ENCODE results near the gene FIGNL2.

FIGNL2 gene

GRCh38 chr12:51827925-51828818 lies 20.3 kb downstream of the FIGNL2 start:
- peaks cover 16% of the 10 kb centered on the region for H3K27me3 Mint-ChIP-seq (ENCODE audit: low read depth)
- no peak overlapping the region for H3K4me3 Mint-ChIP-seq
- H3K27ac Mint-ChIP-seq: peak overlapping the region; percentile 47

DNA sequence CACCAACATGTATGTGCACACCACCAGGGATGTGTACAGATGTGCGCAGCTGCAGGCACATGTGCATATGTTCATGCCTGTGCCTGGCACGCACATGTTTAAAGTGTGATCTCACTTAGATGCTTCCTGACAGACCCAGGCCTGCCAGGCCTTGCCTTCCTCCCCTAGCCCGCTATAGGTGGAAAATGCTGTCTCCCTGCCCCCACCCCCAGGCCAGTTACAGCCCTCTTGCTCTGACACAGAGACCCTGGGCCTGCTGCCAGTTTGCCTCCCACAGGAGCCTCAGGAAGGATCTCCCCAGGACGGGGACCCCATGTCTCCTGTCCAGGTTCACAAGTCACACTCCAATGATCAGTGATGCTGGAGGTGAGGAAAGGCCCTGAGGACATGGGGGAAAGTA lies 21.6 kb downstream of the FIGNL2 start:
- H3K36me3 Mint-ChIP-seq (ENCODE audit: low read depth): no peaks in the 10 kb centered on the region
- H3K27ac Mint-ChIP-seq: no peak overlapping the region
- peaks cover 15% of the 10 kb centered on the region for H3K27me3 Mint-ChIP-seq (ENCODE audit: low read depth)
- DNase-seq (ENCODE audit: low spot score): no peak
- H3K4me1 Mint-ChIP-seq (ENCODE audit: low read depth): peaks cover 15% of the 10 kb centered on the region
- no peak overlapping the region for H3K4me3 Mint-ChIP-seq
- H3K9me3 Mint-ChIP-seq: no peaks in the 10 kb centered on the region

More at GRCh38 chr12:51827925-51828818, 20.3 kb downstream of the FIGNL2 start:
- Mint-ChIP-seq H3K9me3 (no peaks in the 10 kb centered on the region), H3K4me1 (ENCODE audit: low read depth) (peaks cover 24% of the 10 kb centered on the region), H3K36me3 (ENCODE audit: low read depth) (no peaks in the 10 kb centered on the region)
- peak; percentile 73 for DNase-seq (ENCODE audit: low spot score)

GRCh38 chr12:51825216-51825615 lies 23.3 kb downstream of the FIGNL2 start:
- Mint-ChIP-seq H3K4me1 (ENCODE audit: low read depth) (peaks cover 15% of the 10 kb centered on the region), H3K9me3 (no peaks in the 10 kb centered on the region), H3K27me3 (ENCODE audit: low read depth) (peaks cover 12% of the 10 kb centered on the region), H3K4me3 (no peak overlapping the region), H3K36me3 (ENCODE audit: low read depth) (no peaks in the 10 kb centered on the region), H3K27ac (no peak overlapping the region)
- no peak for DNase-seq (ENCODE audit: low spot score)

- Mint-ChIP-seq H3K27ac (no peak overlapping the region), H3K4me1 (ENCODE audit: low read depth) (peaks cover 19% of the 10 kb centered on the region), H3K4me3 (no peak overlapping the region)
Observed at GRCh38 chr12:51823875-51824565, 24.5 kb downstream of the FIGNL2 start.

DNA sequence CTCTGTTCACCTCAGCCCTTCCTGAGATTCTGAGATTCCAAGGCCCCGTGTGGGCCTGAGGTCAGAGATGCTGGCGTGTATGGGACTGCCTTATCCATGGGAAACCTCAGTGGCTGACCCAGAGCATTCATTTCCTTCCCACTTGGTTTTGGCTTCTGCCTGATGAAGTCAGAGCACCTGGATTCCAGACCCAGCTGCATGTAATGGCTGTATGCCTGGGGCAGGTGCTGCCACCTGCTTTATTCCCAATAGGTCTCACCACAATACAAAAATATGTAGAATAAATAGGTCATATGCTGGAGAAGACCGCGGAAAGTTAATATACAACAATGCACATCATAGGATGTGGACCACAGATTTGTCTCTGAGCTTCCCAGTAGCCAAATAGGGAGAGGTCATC lies 25.6 kb downstream of the FIGNL2 start:
- no peak overlapping the region for H3K4me3 Mint-ChIP-seq
- H3K27me3 Mint-ChIP-seq (ENCODE audit: low read depth): peaks cover 26% of the 10 kb centered on the region
- no peaks in the 10 kb centered on the region for H3K36me3 Mint-ChIP-seq (ENCODE audit: low read depth)
- no peak overlapping the region for H3K27ac Mint-ChIP-seq
- peaks cover 11% of the 10 kb centered on the region for H3K4me1 Mint-ChIP-seq (ENCODE audit: low read depth)
- H3K9me3 Mint-ChIP-seq: no peaks in the 10 kb centered on the region
- DNase-seq (ENCODE audit: low spot score): no peak

More at GRCh38 chr12:51823875-51824565, 24.5 kb downstream of the FIGNL2 start:
- Mint-ChIP-seq H3K9me3 (no peaks in the 10 kb centered on the region), H3K36me3 (ENCODE audit: low read depth) (no peaks in the 10 kb centered on the region), H3K27me3 (ENCODE audit: low read depth) (peaks cover 17% of the 10 kb centered on the region)
- peak; percentile 19 for DNase-seq (ENCODE audit: low spot score)

DNA sequence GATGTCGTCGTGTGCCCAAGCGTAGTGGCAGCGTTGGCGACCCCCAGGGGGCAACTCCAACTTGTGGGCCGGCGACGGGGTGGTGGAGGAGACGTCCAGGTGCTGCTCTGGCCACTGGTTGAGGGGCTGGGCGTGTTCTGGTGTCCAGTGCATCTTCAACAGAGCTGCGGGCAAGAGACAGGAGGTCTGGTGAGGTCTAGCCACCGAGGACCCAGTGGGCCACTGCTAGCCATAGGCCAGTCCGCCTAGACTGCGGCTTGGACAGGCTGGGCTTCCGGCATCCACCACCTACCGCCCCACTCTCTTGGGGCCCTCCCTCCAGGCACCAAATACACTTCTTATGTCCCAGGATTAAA lies 26.3 kb downstream of the FIGNL2 start:
- no peaks in the 10 kb centered on the region for H3K9me3 Mint-ChIP-seq
- H3K4me3 Mint-ChIP-seq: no peak overlapping the region
- DNase-seq (ENCODE audit: low spot score): no peak
- H3K27ac Mint-ChIP-seq: no peak overlapping the region
- H3K27me3 Mint-ChIP-seq (ENCODE audit: low read depth): peaks cover 31% of the 10 kb centered on the region
- H3K36me3 Mint-ChIP-seq (ENCODE audit: low read depth): no peaks in the 10 kb centered on the region
- H3K4me1 Mint-ChIP-seq (ENCODE audit: low read depth): peaks cover 4% of the 10 kb centered on the region

DNA sequence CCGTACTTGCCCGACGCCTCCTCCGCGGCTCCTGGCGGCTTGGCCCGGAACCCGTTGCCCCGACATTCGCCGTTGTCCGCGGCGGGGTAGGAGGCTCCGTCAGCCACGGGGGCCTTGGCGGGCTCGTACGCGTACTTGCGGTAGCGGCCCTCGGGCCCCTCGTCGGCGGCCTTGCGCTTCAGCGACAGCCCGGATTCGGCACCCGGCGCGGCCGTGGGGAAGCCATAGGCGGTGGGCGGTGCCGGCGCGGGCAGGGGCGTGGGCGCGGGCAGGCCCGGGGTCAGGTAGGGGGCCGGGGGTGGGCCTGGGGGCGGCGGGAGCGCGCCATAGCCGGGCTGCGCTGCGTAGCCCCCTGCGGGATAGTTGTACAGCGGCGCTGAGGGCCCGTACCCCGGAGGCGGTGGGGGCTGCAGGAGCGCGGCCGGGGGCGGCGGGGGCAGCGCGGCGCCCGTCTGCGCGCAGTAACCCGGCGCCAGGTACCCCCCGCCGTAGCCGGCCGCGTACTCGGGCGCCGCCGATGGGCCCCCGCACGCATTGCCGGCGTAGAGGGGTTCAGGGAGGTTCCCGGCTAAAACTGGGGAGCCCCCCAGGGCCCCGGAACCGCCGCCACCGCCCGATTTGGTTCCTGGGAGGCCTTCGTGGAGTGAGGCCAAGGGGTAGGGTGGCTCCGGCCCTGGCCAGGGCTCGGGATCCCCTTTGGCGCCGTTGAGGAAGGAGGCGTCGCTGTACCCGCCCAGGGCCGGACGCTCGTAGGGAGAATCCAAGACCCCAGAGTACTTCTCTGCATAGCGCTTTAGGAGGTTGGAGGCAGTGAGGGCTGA lies 26.9 kb downstream of the FIGNL2 start:
- no peak for DNase-seq (ENCODE audit: low spot score)
- no peaks in the 10 kb centered on the region for H3K9me3 Mint-ChIP-seq
- H3K4me3 Mint-ChIP-seq: peak overlapping the region; percentile 18
- H3K27me3 Mint-ChIP-seq (ENCODE audit: low read depth): peaks cover 37% of the 10 kb centered on the region
- no peaks in the 10 kb centered on the region for H3K36me3 Mint-ChIP-seq (ENCODE audit: low read depth)
- peaks cover 4% of the 10 kb centered on the region for H3K4me1 Mint-ChIP-seq (ENCODE audit: low read depth)
- H3K27ac Mint-ChIP-seq: no peak overlapping the region

- Mint-ChIP-seq H3K9me3 (no peaks in the 10 kb centered on the region), H3K4me3 (peak overlapping the region; percentile 18), H3K4me1 (ENCODE audit: low read depth) (peaks cover 4% of the 10 kb centered on the region), H3K27me3 (ENCODE audit: low read depth) (peaks cover 46% of the 10 kb centered on the region), H3K36me3 (ENCODE audit: low read depth) (no peaks in the 10 kb centered on the region), H3K27ac (no peak overlapping the region)
- DNase-seq (ENCODE audit: low spot score): peak; percentile 83
Observed at GRCh38 chr12:51820526-51821439, 27.7 kb downstream of the FIGNL2 start.

DNA sequence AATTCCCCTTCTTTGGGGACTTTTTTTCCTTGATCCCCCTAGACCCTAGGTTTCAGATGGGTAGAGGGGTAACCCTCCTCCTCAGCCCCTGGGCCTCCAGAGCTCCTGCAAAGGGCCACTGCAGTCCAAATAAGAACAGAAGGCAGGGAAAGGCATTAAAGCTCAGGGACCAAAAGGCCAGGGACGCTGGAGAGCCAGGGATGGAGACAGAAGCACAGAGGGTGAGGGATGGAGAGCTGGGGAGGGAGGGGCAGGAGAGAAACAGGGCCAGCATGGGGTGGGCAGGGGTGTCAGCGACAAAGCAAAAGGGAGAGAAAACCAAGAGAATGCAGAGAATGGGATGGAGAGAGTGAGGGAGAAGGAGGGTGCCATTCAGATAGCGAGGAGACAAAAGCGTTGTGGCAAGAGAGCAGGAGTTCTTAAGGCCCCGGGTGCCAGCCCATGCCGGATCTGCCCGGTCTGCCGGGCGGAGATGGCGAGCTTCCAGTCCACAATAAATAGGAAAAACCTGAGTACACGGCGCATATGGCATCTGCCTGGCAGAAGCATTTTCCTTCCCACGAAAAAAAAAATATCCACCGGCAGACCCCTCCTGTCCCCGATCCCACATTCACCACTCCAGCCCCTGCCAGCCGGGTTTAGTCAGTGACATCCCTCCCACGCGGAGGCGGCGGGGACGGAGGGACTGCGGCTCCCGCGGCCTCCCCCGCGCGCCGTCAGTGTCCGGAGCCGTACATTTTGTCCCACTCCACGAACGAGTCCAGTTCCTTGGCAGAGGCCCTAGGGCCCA lies 28.6 kb downstream of the FIGNL2 start:
- peaks cover 4% of the 10 kb centered on the region for H3K4me1 Mint-ChIP-seq (ENCODE audit: low read depth)
- peaks cover 54% of the 10 kb centered on the region for H3K27me3 Mint-ChIP-seq (ENCODE audit: low read depth)
- H3K36me3 Mint-ChIP-seq (ENCODE audit: low read depth): no peaks in the 10 kb centered on the region
- H3K27ac Mint-ChIP-seq: peak overlapping the region; percentile 8
- no peaks in the 10 kb centered on the region for H3K9me3 Mint-ChIP-seq
- H3K4me3 Mint-ChIP-seq: peak overlapping the region; percentile 71
- no peak for DNase-seq (ENCODE audit: low spot score)

DNA sequence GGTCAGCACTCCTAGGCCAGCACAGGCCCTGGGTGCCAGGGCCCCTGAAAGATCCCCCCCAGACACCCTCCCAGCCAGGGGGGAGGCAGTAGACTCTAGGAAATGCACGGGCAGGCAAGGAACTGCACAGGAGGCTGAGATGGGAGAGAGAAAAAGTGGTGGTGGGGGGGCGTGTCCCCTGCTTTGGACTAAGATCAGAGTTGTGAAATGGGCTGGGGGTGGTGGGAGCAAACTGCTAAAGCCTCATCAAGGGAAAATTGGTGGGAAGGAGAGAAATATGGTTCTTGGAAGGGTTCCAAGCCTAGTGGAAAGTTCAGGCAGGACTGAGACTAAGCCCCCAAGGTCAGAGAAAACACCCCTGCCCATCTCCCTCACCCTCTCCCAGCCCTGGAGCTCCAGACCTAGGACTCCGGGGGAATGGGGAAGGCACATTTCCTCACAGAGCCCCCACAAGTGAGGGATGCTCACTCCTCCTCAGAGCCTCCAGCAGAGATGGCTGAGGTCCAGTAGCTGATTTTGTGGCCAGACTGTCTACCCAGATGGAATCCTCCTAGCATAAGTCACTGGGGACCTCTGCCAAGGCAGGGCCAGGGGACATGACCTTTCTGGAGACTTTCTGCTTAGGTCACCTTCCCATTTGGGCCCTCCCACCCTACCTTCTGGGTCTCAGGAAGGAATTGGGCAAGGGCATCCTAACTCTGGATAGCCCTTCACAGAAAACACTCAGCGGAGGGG lies 29.8 kb downstream of the FIGNL2 start:
- H3K4me3 Mint-ChIP-seq: no peak overlapping the region
- H3K4me1 Mint-ChIP-seq (ENCODE audit: low read depth): peaks cover 4% of the 10 kb centered on the region
- no peaks in the 10 kb centered on the region for H3K36me3 Mint-ChIP-seq (ENCODE audit: low read depth)
- peaks cover 56% of the 10 kb centered on the region for H3K27me3 Mint-ChIP-seq (ENCODE audit: low read depth)
- DNase-seq (ENCODE audit: low spot score): no peak
- no peak overlapping the region for H3K27ac Mint-ChIP-seq
- no peaks in the 10 kb centered on the region for H3K9me3 Mint-ChIP-seq

DNA sequence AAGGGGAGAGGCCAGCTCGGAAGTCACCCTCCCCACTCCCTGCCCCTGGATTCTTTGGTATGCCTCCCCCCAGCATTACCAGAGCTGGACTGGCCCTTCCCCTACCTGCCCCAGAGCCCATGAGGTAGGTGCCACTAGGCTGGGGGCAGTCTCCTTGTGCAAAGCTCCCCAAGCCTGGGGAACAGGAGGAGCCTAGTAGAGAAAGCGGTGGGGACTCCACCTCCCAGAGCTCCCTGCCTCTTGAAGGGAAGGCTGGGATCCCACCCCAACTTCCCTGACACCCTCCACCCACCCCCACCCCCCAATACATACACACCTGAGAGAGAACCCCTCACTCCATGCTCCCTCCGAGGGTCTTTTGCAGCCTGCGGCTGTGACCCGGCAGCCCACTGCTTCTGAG lies 30.4 kb downstream of the FIGNL2 start:
- Mint-ChIP-seq H3K9me3 (no peaks in the 10 kb centered on the region), H3K36me3 (ENCODE audit: low read depth) (no peaks in the 10 kb centered on the region), H3K27ac (no peak overlapping the region), H3K4me1 (ENCODE audit: low read depth) (peaks cover 4% of the 10 kb centered on the region), H3K4me3 (no peak overlapping the region), H3K27me3 (ENCODE audit: low read depth) (peaks cover 58% of the 10 kb centered on the region)
- DNase-seq (ENCODE audit: low spot score): no peak

Measured in T-helper 2 cell treated with Interferon-gamma antibody and Interleukin-4, amounts not matched to agents 5 μg/mL and 100 μg/mL, for 36 hours (primary cell).